ENCODE results near the gene DNAJC22. TPM values are rescaled to one million over a fixed set of nuclear protein-coding genes. Genes with fewer than 3 reads are reported as not detected.
"Not testable (repeated sequence)": the region's sequence is repeated elsewhere in the genome, so short reads cannot be mapped to it uniquely, and the experiment has no call there.

Gene DNAJC22
- total RNA-seq, 1 donor from 2014 or later = 0.26 TPM

GRCh38 chr12:49368240-49368600 is 21.5 kb downstream of the DNAJC22 start:
- H3K36me3 ChIP-seq (ENCODE audit: control insufficient read depth, insufficient read depth, low read length) = peaks cover 2% of the 10 kb centered on the region
- FAIRE-seq (no peak), DNase-seq (ENCODE audit: low read depth) (peak; percentile 24)
- H3K4me3 ChIP-seq (ENCODE audit: low read depth, low read length) = peak overlapping the region; percentile 90
- H3K27me3 ChIP-seq (ENCODE audit: control insufficient read depth, insufficient read depth, low read length) = no peaks in the 10 kb centered on the region
- TF ChIP-seq CTCF (IDR thresholded peaks at IDR 0.05; ENCODE audit: insufficient read depth, low read length, severe bottlenecking) = no peak

- no peak overlapping the region for H3K4me3 ChIP-seq (ENCODE audit: low read depth, low read length)
- no peaks in the 10 kb centered on the region for H3K27me3 ChIP-seq (ENCODE audit: control insufficient read depth, insufficient read depth, low read length)
- DNase-seq (ENCODE audit: low read depth) = peak; percentile 40
- peaks cover 2% of the 10 kb centered on the region for H3K36me3 ChIP-seq (ENCODE audit: control insufficient read depth, insufficient read depth, low read length)
- peak; percentile 39 for TF ChIP-seq CTCF (IDR thresholded peaks at IDR 0.05; ENCODE audit: insufficient read depth, low read length, severe bottlenecking)
- FAIRE-seq = no peak
Observed at GRCh38 chr12:49369411-49370145, 22.9 kb downstream of the DNAJC22 start.

GRCh38 chr12:49370539-49370938 is 23.9 kb downstream of the DNAJC22 start:
- TF ChIP-seq CTCF (IDR thresholded peaks at IDR 0.05; ENCODE audit: insufficient read depth, low read length, severe bottlenecking) = no peak
- H3K4me3 ChIP-seq (ENCODE audit: low read depth, low read length) = no peak overlapping the region
- peaks cover 2% of the 10 kb centered on the region for H3K36me3 ChIP-seq (ENCODE audit: control insufficient read depth, insufficient read depth, low read length)
- FAIRE-seq = no peak
- H3K27me3 ChIP-seq (ENCODE audit: control insufficient read depth, insufficient read depth, low read length) = no peaks in the 10 kb centered on the region
- DNase-seq (ENCODE audit: low read depth) = no peak

- TF ChIP-seq CTCF (IDR thresholded peaks at IDR 0.05; ENCODE audit: insufficient read depth, low read length, severe bottlenecking) = no peak
- H3K36me3 ChIP-seq (ENCODE audit: control insufficient read depth, insufficient read depth, low read length) = peaks cover 2% of the 10 kb centered on the region
- FAIRE-seq (no peak), DNase-seq (ENCODE audit: low read depth) (no peak)
- H3K27me3 ChIP-seq (ENCODE audit: control insufficient read depth, insufficient read depth, low read length) = no peaks in the 10 kb centered on the region
- H3K4me3 ChIP-seq (ENCODE audit: low read depth, low read length) = no peak overlapping the region
Observed at GRCh38 chr12:49375406-49375805, 28.7 kb downstream of the DNAJC22 start.

- no peak overlapping the region for H3K4me3 ChIP-seq (ENCODE audit: low read depth, low read length)
- DNase-seq (ENCODE audit: low read depth) = no peak
- no peak for TF ChIP-seq CTCF (IDR thresholded peaks at IDR 0.05; ENCODE audit: insufficient read depth, low read length, severe bottlenecking)
- FAIRE-seq = no peak
- no peaks in the 10 kb centered on the region for H3K27me3 ChIP-seq (ENCODE audit: control insufficient read depth, insufficient read depth, low read length)
- H3K36me3 ChIP-seq (ENCODE audit: control insufficient read depth, insufficient read depth, low read length) = peaks cover 1% of the 10 kb centered on the region
Observed at GRCh38 chr12:49377386-49377785, 30.7 kb downstream of the DNAJC22 start.

GRCh38 chr12:49380184-49380583 is 33.5 kb downstream of the DNAJC22 start:
- not testable (repeated sequence) for H3K4me3 ChIP-seq (ENCODE audit: low read depth, low read length); FAIRE-seq; H3K27me3 ChIP-seq (ENCODE audit: control insufficient read depth, insufficient read depth, low read length)

More at GRCh38 chr12:49380184-49380583, 33.5 kb downstream of the DNAJC22 start:
- not testable (repeated sequence) for DNase-seq (ENCODE audit: low read depth); H3K36me3 ChIP-seq (ENCODE audit: control insufficient read depth, insufficient read depth, low read length)
